Measurements from ENCODE around the gene UBXN2A. TPM values are rescaled to one million over a fixed set of nuclear protein-coding genes. Genes with fewer than 3 reads are reported as not detected.

UBXN2A gene
- total RNA-seq, 2 donors from 2014 or later, result 12.0 to 13.9 TPM

DNA sequence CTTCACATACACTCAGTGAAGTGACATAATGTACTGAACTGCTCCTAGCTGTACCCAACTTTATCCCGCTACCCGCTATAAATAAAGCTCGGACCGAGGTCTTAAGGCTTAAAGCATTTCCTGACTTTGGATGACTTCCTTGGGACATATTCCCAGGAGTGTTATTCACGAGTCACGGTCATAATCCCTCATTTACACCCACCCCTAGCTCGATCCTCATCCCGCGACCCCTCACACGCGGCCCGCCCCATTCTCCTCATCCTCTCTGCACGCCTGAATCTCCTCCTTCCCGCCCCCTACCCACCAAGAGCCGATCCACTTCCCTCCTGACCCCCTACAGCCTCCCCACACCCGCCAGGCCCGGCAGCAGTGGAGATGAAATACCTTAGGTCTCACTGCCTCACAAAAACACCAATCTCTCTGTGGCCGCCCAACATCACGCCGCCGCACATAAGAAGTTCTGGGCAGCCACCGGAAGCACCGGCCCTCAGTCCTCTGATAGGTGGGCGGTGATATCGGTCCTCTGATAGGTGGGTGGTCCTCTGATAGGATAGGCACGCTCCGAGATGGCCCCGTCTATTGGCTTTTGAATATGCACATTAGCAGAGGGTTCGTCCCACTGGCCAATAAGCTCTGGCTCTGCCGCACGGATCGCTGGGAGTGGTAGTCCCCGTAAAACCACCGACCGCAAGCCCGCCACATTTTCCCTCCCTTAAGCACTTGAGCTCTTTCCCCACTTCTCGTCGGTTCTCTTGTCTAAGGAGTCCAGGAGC, 106.9 kb downstream of the UBXN2A start, which contains the start of gene WDCP:
Gene WDCP (minus strand): TSS at position 462 of the 773 bp plus-strand sequence. CDS start 7,897 bp downstream, outside the sequence.
- peak within 1 kb of the TSS; percentile 100 for H3K4me3 Mint-ChIP-seq
- DNase-seq, result peak; percentile 78 to 87 (median 81)
- peaks cover 19% of the 10 kb centered on the region for H3K4me1 Mint-ChIP-seq
- peak; percentile 100 for ATAC-seq
- no peaks in the 10 kb centered on the region for H3K9me3 ChIP-seq (ENCODE audit: control insufficient read depth, low read length, poor library complexity, severe bottlenecking)
- H3K36me3 Mint-ChIP-seq (ENCODE audit: low read depth), result peaks cover 3% of the 10 kb centered on the region
- peak within 1 kb of the TSS; percentile 98 for H3K27ac Mint-ChIP-seq
- H3K27me3 Mint-ChIP-seq, result no peaks in the 10 kb centered on the region

DNA sequence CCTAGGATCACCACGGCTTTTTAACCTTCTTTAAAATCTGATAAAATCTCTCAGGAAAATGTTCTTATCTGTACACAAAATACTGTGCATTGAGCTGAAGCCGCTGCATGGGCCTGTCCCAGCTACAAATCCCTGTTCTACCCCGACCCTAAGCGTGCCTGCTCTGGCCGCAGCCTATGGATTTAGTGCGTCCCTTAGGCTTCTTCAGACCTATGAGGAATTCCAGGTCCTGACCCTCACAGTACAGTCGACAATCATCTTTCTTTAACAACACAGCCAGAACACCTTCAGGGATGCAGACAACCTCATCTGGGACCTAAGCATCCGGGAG, 107.4 kb downstream of the UBXN2A start:
- ATAC-seq, result no peak
- Mint-ChIP-seq H3K4me3 (peak overlapping the region; percentile 100), H3K4me1 (peaks cover 19% of the 10 kb centered on the region)

DNA sequence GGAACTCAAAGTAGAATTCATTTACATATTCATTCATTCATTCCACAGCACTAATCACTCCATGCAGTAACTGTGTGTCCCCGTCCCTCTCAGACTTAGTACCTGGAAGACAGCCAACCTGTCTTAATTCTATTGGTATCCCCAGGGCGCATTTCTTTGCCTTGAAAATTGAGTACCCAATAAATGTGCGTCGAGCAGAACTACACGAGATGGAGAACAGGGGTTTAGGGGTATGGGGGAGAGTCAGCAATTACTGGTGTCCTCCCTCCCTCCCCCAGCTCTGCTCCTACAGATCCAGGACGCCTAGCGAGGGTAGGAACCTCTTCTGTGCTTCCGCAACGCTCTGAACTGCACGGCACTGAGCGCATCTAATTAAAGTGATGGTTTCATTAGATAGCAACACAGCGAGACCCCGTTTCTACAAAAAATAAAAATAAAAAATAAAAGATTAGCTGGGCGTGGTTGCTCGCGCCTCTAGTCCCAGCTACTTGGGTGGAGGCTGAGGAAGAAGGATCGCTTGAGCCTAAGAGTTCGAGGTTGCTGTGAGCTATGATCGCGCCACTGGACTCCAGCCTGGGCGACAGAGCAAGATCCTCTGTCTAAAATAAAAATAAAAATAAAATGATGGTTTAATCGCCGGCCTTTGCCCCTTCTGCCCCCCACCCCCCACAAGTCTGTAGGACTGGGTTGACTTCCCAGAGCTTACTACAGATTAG, 108.7 kb downstream of the UBXN2A start:
- no peak overlapping the region for H3K27ac Mint-ChIP-seq
- H3K27me3 Mint-ChIP-seq, result no peaks in the 10 kb centered on the region
- H3K36me3 Mint-ChIP-seq (ENCODE audit: low read depth), result peaks cover 3% of the 10 kb centered on the region
- no peak for ATAC-seq
- DNase-seq, result no peak
- H3K4me1 Mint-ChIP-seq, result peaks cover 19% of the 10 kb centered on the region
- no peaks in the 10 kb centered on the region for H3K9me3 ChIP-seq (ENCODE audit: control insufficient read depth, low read length, poor library complexity, severe bottlenecking)
- H3K4me3 Mint-ChIP-seq, result peak overlapping the region; percentile 87

More for the DNA sequence above, 107.4 kb downstream of the UBXN2A start:
- Mint-ChIP-seq H3K36me3 (ENCODE audit: low read depth) (peaks cover 3% of the 10 kb centered on the region), H3K27me3 (no peaks in the 10 kb centered on the region), H3K27ac (peak overlapping the region; percentile 98)
- DNase-seq, result no peak
- no peaks in the 10 kb centered on the region for H3K9me3 ChIP-seq (ENCODE audit: control insufficient read depth, low read length, poor library complexity, severe bottlenecking)

DNA sequence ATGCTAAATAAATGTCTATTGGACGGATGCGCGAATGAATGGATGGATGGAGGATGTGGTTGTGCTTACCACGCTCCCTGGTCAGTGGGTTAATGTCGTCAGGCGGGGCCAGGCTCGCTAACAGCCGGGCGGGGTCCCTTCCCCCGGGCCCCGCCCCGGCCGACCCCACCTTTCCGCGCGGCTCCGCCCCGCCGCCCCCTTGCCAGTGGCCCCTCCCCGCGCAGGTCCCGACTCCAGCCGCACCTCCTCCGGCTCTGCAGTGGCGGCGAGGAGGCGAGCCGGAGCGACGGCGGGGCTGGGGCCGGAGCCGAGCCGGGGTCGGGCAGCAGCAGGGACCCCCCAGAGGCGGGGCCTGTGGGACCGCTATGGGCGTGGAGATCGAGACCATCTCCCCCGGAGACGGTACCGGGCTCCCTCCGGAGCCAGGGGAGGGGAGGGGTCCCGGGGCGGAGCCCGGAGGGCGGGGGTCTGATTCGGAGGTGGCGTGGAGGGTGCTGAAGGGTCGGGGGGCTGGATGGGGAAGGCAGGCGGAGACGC, 109.3 kb downstream of the UBXN2A start, which contains the start of gene FKBP1B:
Gene FKBP1B (plus strand): TSS at position 257 of the 537 bp plus-strand sequence. CDS start 109 bp downstream, at position 366.
- no peaks in the 10 kb centered on the region for H3K27me3 Mint-ChIP-seq
- no peak within 1 kb of the TSS for H3K27ac Mint-ChIP-seq
- peaks cover 3% of the 10 kb centered on the region for H3K36me3 Mint-ChIP-seq (ENCODE audit: low read depth)
- H3K9me3 ChIP-seq (ENCODE audit: control insufficient read depth, low read length, poor library complexity, severe bottlenecking), result no peaks in the 10 kb centered on the region
- ATAC-seq, result no peak
- peak within 1 kb of the TSS; percentile 87 for H3K4me3 Mint-ChIP-seq
- DNase-seq, result peak; percentile 17 to 68 (median 61)
- peaks cover 22% of the 10 kb centered on the region for H3K4me1 Mint-ChIP-seq

DNA sequence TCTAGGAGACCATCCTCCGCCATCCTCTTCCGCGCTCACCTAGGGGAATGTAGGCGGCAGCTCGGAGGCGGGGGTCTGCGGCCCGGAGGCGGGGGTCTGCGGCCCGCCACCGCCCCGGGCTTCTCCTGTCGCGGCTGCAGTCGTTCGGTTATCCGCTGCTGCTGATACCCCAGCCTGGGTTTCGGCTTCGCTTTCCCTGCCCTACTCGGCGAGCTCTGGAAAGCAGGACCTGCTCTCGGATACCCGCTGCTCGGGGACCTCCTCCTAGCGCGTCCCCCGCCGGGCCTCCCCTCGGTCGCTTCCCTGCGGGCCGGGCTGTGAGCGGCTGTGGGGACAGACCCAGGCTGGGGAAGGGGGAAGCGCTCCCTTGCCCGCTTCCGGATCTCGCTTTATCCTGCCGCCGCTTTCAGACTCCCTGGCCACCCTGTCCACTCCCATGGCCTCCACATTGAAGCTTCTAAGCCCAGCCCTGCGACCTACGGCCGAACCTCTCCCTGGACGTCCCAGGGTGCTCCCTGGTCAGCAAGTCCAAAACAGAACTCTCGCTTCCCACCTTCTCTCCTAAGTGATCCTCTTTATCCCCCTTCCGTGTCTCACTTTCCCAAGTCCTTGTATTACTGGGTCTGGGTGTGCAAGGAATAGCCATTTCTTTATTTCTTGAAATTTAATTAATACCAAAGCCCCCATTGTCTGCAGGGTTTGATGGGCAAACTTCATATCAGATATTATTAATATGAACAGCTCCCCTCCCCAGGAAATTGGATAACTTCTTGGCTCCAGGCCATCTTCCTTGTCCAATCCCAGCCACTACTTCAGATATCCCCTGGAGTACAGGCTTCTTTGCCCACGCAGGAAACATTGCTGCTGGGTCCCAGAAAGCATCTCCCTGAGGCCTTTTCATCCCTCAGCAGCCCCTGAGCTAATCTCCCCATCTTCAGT, 110.0 kb downstream of the UBXN2A start:
- no peaks in the 10 kb centered on the region for H3K9me3 ChIP-seq (ENCODE audit: control insufficient read depth, low read length, poor library complexity, severe bottlenecking)
- no peaks in the 10 kb centered on the region for H3K27me3 Mint-ChIP-seq
- H3K4me3 Mint-ChIP-seq, result peak overlapping the region; percentile 87
- peak in 1 of 3 donors; percentile 15 for DNase-seq
- H3K36me3 Mint-ChIP-seq (ENCODE audit: low read depth), result peaks cover 3% of the 10 kb centered on the region
- no peak overlapping the region for H3K27ac Mint-ChIP-seq
- H3K4me1 Mint-ChIP-seq, result peaks cover 18% of the 10 kb centered on the region
- ATAC-seq, result no peak

DNA sequence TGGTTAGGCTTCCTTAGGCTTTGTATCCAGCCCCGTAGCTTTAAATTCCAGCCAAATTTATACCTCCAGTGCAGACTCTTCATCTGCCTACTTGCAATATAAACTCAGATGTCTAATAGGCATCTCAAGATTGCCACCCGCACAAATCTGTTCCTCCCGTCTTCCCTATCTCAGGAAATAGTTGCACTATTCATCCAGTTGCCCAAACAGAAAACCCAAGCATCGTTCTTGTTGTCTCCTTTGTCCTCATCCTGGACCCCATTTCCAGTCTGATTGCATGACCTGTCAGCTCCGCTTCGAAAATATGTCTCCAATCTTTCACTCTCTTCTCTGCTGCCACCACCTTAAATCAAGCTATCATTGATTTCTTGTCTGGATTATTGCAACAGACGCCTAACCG, 111.6 kb downstream of the UBXN2A start:
- H3K9me3 ChIP-seq (ENCODE audit: control insufficient read depth, low read length, poor library complexity, severe bottlenecking), result no peaks in the 10 kb centered on the region
- DNase-seq (no peak), ATAC-seq (no peak)
- Mint-ChIP-seq H3K36me3 (ENCODE audit: low read depth) (peaks cover 3% of the 10 kb centered on the region), H3K27me3 (no peaks in the 10 kb centered on the region), H3K27ac (no peak overlapping the region), H3K4me1 (peaks cover 16% of the 10 kb centered on the region), H3K4me3 (no peak overlapping the region)

DNA sequence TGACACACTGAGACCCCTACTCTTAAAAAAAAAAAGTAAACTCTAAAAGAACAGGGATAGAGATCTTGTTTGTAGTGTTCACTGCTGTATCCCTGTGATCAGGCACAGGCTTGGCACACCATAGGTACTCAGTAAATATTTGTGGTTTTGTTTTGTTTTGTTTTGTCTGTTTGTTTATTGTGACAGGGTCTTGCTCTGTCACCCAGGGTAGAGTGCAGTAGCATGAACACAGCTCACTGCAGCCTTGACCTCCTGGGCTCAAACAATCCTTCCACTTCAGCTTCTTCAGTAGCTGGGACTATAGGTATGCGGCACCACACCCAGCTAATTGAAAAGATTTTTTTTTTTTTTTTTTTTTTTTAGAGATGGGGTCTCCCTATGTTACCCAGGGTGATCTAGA, 112.7 kb downstream of the UBXN2A start:
- no peaks in the 10 kb centered on the region for H3K36me3 Mint-ChIP-seq (ENCODE audit: low read depth)
- no peak overlapping the region for H3K4me3 Mint-ChIP-seq
- H3K9me3 ChIP-seq (ENCODE audit: control insufficient read depth, low read length, poor library complexity, severe bottlenecking), result no peaks in the 10 kb centered on the region
- H3K27ac Mint-ChIP-seq, result no peak overlapping the region
- H3K4me1 Mint-ChIP-seq, result peaks cover 6% of the 10 kb centered on the region
- ATAC-seq (no peak), DNase-seq (no peak)
- no peaks in the 10 kb centered on the region for H3K27me3 Mint-ChIP-seq

Other genes starting within 250 kb of the UBXN2A start
- gene ATAD2B, start 13.3 kb upstream of the UBXN2A start, total RNA-seq, result 10 to 100 TPM; 48.3 to 52.3 TPM
- gene MFSD2B, start 69.6 kb downstream of the UBXN2A start, total RNA-seq, result 1 to 10 TPM in 1 of 2 donors, under 1 TPM in 1; 0.27 to 4.9 TPM
- 1 to 10 TPM; 3.4 to 3.7 TPM for gene WDCP, start 106.9 kb downstream of the UBXN2A start, total RNA-seq
- gene FKBP1B, start 109.3 kb downstream of the UBXN2A start, total RNA-seq, result 1 to 10 TPM in 1 of 2 donors, under 1 TPM in 1; 0.27 to 2.6 TPM
- 10 to 100 TPM; 48.8 to 51.5 TPM for gene SF3B6, start 135.9 kb downstream of the UBXN2A start, total RNA-seq
- under 1 TPM; 0.17 to 0.34 TPM for gene TP53I3, start 144.4 kb downstream of the UBXN2A start, total RNA-seq
- gene PFN4, start 182.9 kb downstream of the UBXN2A start, total RNA-seq, result not detected
- 10 to 100 TPM; 10.7 to 16.2 TPM for gene FAM228B, start 183.0 kb downstream of the UBXN2A start, total RNA-seq
- gene FAM228A, start 234.6 kb downstream of the UBXN2A start, total RNA-seq, result under 1 TPM; 0.17 to 0.52 TPM

Data from T-helper 17 cell (primary cell).